ENCODE measurements around the gene GOLGA7B.
A peak's percentile ranks its signal among the peaks of the same experiment; 100 is the strongest.
"Not testable (repeated sequence)": the region's sequence is repeated elsewhere in the genome, so short reads cannot be mapped to it uniquely, and the experiment has no call there.

Gene GOLGA7B

DNA sequence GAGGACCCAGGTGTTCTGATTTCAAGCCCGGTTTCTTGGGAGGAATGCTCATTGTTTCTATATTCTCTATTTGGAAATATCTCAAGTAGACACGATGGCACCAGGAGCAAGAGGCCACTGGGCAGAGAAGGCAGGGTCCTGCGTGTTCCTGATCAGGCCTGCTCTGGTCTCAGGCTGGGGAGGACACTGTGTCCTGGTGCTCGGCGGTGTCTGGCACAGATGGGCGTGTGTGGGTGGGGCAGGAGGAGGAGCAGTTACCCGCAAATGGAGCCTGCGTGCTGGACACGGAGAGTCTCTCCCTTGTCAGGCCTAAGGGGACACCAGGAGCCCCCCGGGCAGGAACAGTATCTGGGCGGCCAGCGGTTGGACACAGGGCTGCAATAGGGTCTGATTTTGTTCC is 25.9 kb upstream of the GOLGA7B start:
- Mint-ChIP-seq H3K4me3 (no peak overlapping the region), H3K9me3 (no peaks in the 10 kb centered on the region), H3K27ac (no peak overlapping the region), H3K4me1 (peaks cover 18% of the 10 kb centered on the region), H3K36me3 (no peaks in the 10 kb centered on the region)
- DNase-seq (ENCODE audit: low spot score in 2 of 2): no peak
- ATAC-seq: no peak

DNA sequence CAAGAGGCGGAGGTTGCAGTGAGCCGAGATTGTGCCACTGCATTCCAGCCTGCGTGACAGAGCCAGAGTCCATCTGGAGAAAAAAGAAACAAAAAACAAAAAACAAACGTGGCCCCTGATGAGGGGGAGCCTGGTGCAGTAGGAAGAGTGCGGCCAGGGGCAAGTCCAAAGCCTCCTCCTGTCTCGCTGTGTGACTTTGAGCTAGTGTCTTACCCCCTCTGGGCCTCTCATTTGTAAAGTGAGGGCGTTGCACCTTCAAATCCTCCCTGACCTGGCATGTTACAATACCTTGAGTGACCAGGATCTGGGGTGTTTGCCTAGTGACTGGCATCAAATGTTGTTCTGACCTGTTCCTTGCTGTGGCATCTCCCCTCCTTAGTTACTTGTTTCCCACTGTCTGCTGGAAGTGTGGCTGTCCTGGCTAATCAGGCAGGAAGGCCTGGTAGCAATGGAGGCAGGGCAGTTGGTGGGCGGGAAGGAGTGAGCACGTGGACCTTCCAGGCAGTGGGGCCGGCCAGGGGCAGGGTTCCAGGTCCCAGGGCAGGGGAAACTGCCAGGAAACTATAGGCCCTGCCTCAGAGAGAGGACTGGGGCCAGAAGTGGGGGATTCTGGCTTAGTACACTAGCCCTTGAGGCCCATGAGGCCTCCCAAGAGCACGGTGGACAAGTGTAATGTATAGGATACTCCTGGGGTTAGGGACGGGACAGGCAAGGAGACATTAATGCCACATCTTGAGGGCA is 24.5 kb upstream of the GOLGA7B start:
- H3K36me3 Mint-ChIP-seq: no peaks in the 10 kb centered on the region
- H3K9me3 Mint-ChIP-seq: no peaks in the 10 kb centered on the region
- H3K27ac Mint-ChIP-seq: peak overlapping the region; percentile 7
- H3K4me3 Mint-ChIP-seq: no peak overlapping the region
- peaks cover 32% of the 10 kb centered on the region for H3K4me1 Mint-ChIP-seq
- ATAC-seq (no peak), DNase-seq (ENCODE audit: low spot score in 2 of 2) (no peak)

DNA sequence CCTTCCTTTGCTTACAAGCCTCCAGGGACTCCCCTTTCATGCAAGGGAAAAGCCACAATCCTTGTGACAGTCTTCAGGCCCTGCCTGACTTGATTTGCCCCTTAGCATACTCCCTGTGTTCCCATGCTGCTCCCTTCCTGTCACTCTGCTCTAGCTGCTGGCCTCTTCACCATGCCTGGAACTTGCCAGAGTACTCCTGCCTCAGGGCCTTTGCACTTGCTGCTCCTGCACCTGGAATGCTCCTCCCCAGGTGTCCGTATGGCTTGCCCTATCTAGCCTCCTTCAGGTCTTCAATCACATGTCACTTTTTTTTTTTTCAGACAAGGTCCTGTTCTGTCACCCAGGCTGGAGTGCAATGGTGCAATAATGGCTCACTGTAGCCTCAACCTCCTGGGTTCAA is 22.8 kb upstream of the GOLGA7B start:
- H3K36me3 Mint-ChIP-seq: no peaks in the 10 kb centered on the region
- no peaks in the 10 kb centered on the region for H3K9me3 Mint-ChIP-seq
- no peak overlapping the region for H3K27ac Mint-ChIP-seq
- no peak overlapping the region for H3K4me3 Mint-ChIP-seq
- ATAC-seq (no peak), DNase-seq (ENCODE audit: low spot score in 2 of 2) (no peak)
- H3K4me1 Mint-ChIP-seq: peaks cover 35% of the 10 kb centered on the region

DNA sequence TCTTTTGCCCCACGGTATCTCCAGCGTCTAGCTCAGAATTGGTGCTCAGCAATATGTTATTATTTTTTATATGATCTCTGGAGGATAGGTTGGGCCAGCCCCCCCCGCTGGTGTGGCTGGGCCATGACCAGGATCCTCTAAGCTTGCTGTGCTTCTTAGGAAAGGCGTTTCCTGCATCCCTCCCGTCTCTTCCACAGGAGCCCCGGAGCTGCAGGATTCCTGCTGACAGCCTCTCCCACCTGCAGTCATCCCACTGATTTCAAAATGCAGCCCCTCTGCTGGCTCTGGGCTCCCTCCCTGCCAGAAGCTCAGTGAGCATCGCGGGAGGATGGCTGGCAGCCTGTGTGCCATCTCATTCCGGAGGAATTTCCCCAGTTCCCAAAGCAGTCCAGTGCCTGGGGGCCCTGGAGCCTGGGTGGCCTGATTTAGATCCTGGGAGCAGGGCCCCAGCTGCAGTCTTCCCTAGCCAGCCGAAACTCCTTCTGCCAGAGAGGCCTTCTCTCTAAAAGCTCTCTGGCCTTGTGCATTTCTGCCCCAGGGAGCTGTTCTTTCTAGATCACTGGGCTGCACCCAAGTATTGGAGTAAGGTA is 21.8 kb upstream of the GOLGA7B start:
- H3K36me3 Mint-ChIP-seq: no peaks in the 10 kb centered on the region
- no peak for ATAC-seq
- H3K27ac Mint-ChIP-seq: peak overlapping the region; percentile 83
- no peak overlapping the region for H3K4me3 Mint-ChIP-seq
- H3K4me1 Mint-ChIP-seq: peaks cover 35% of the 10 kb centered on the region
- H3K9me3 Mint-ChIP-seq: no peaks in the 10 kb centered on the region
- DNase-seq (ENCODE audit: low spot score in 2 of 2): no peak

DNA sequence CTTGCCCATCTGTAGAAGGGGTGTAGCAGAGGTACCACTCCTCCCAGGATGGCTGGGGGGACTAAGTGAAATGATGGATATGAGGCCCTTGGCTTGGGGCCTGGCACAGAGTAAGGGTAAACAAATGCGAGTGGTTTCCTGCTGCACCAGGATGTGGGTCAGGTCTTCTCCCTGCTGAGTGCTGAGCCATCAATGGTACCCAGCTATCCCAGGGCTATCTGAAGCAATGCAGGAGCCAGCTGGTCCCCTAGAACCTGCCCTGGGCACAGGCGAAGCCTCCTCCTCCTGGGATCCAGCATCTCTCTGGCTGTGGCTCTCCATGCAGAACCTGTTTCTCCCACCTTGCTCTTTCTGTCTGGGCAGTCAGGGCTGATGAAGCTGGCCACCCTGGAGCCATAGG is 20.9 kb upstream of the GOLGA7B start:
- DNase-seq (ENCODE audit: low spot score in 2 of 2) (no peak), ATAC-seq (peak; percentile 68)
- Mint-ChIP-seq H3K27ac (peak overlapping the region; percentile 83), H3K36me3 (no peaks in the 10 kb centered on the region), H3K4me1 (peaks cover 35% of the 10 kb centered on the region), H3K4me3 (no peak overlapping the region), H3K9me3 (no peaks in the 10 kb centered on the region)

DNA sequence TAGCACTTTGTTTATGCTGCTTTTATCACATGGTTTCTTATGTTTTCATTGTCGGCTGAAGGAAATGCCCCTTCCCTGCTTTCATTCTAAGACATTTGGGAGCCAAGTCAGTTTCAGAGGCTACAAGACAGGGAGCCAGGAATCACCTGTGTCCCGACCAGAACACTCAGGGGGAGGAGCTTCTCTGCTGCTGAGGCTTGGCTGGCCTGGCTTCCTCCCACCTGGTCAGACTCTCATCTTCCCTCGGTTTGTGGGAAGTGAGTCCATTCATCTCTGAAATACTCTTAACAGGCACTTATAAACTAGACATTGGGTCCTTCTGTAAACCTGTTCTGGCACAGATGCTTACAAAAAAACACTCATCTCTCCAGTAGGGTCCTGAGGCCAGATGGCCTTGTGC is 19.6 kb upstream of the GOLGA7B start:
- DNase-seq (ENCODE audit: low spot score in 2 of 2) (no peak), ATAC-seq (no peak)
- H3K36me3 Mint-ChIP-seq: no peaks in the 10 kb centered on the region
- H3K4me3 Mint-ChIP-seq: no peak overlapping the region
- no peaks in the 10 kb centered on the region for H3K9me3 Mint-ChIP-seq
- H3K4me1 Mint-ChIP-seq: peaks cover 35% of the 10 kb centered on the region
- H3K27ac Mint-ChIP-seq: peak overlapping the region; percentile 62

DNA sequence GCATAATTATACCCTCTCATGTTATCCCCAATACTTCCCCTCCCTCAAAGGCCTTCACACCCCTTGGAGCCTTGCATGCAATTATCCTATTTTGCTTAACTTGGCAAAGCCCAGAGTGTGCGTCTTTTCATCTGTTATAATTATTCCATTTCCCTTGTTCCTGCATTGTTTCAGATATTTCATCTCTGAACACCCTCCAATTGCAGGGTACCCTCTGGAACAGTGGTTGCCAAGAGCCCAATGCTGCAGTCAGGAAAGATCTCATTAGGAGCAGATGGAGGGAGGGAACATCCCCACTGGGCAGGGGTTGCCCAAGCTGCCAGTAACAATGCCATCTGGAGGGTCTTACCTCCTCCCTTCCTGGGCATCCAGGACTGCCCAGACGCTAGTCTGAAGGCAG is 18.4 kb upstream of the GOLGA7B start:
- Mint-ChIP-seq H3K36me3 (no peaks in the 10 kb centered on the region), H3K4me3 (no peak overlapping the region), H3K9me3 (no peaks in the 10 kb centered on the region), H3K27ac (no peak overlapping the region), H3K4me1 (peaks cover 28% of the 10 kb centered on the region)
- ATAC-seq (no peak), DNase-seq (ENCODE audit: low spot score in 2 of 2) (no peak)

DNA sequence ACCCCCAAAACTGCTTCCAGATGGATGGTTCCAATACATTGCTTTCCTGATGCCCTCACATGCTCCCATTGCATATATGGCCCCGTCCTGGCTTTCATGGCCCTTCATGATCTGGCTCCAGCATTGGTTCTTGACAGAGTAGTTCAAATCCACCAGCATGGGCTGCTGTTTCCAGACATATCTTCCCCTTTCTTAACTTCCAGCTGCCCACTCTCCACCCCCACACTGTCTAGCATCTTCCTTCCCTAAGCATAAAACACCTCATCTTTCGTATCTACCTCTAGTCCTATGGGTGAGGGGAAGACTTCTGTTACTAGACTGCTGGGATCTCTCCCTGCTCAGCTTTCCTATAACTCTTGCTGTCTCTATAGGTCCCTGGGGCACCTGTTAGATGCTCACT is 13.2 kb upstream of the GOLGA7B start:
- H3K9me3 Mint-ChIP-seq: no peaks in the 10 kb centered on the region
- H3K27ac Mint-ChIP-seq: no peak overlapping the region
- H3K36me3 Mint-ChIP-seq: no peaks in the 10 kb centered on the region
- no peak for DNase-seq (ENCODE audit: low spot score in 2 of 2)
- H3K4me1 Mint-ChIP-seq: peaks cover 21% of the 10 kb centered on the region
- ATAC-seq: no peak
- no peak overlapping the region for H3K4me3 Mint-ChIP-seq

DNA sequence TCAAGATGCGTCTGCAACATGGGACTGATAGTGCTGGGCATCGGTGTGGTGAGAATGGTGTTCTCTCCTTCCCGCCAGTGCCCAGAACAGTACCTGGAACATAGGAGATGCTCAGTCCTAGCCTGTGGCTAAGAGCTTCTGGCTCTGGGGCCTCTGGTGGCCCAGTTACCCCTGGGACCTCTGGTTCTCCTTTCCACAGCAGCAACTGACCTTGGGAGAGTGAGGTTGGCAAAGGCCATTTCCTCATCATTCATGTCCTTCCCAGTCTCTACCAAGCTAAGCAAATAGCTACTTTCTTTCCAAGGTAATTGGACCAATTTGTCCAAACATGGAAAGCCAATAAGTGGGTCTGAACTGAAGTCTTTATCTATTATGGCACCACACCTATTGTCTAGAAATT is 11.6 kb upstream of the GOLGA7B start:
- H3K36me3 Mint-ChIP-seq: no peaks in the 10 kb centered on the region
- no peak overlapping the region for H3K27ac Mint-ChIP-seq
- no peak for ATAC-seq
- no peak for DNase-seq (ENCODE audit: low spot score in 2 of 2)
- H3K4me3 Mint-ChIP-seq: no peak overlapping the region
- no peaks in the 10 kb centered on the region for H3K9me3 Mint-ChIP-seq
- peaks cover 21% of the 10 kb centered on the region for H3K4me1 Mint-ChIP-seq

DNA sequence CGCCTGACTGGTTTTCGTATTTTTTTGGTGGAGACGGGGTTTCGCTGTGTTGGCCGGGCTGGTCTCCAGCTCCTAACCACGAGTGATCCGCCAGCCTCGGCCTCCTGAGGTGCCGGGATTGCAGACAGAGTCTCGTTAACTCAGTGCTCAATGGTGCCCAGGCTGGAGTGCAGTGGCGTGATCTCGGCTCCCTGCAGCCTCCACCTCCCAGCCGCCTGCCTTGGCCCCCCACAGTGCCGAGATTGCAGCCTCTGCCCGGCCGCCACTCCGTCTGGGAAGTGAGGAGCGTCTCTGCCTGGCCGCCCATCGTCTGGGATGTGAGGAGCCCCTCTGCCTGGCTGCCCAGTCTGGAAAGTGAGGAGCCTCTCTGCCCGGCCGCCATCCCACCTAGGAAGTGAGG is 8.5 kb upstream of the GOLGA7B start:
- not testable (repeated sequence) for ATAC-seq; H3K9me3 Mint-ChIP-seq; H3K36me3 Mint-ChIP-seq; DNase-seq (ENCODE audit: low spot score in 2 of 2); H3K4me3 Mint-ChIP-seq
- H3K4me1 Mint-ChIP-seq: peaks cover 21% of the 10 kb centered on the region
- peak overlapping the region; percentile 48 for H3K27ac Mint-ChIP-seq

DNA sequence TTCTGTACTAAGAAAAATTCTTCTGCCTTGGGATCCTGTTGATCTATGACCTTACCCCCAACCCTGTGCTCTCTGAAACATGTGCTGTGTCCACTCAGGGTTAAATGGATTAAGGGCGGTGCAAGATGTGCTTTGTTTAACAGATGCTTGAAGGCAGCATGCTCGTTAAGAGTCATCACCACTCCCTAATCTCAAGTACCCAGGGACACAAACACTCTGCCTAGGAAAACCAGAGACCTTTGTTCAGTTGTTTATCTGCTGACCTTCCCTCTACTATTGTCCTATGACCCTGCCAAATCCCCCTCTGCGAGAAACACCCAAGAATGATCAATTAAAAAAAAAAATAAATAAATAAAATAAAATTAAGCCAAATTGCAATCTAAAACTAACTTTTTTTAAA is 7.5 kb upstream of the GOLGA7B start:
- H3K36me3 Mint-ChIP-seq; DNase-seq (ENCODE audit: low spot score in 2 of 2); H3K9me3 Mint-ChIP-seq; ATAC-seq; H3K4me3 Mint-ChIP-seq; H3K27ac Mint-ChIP-seq: not testable (repeated sequence)
- peaks cover 12% of the 10 kb centered on the region for H3K4me1 Mint-ChIP-seq

DNA sequence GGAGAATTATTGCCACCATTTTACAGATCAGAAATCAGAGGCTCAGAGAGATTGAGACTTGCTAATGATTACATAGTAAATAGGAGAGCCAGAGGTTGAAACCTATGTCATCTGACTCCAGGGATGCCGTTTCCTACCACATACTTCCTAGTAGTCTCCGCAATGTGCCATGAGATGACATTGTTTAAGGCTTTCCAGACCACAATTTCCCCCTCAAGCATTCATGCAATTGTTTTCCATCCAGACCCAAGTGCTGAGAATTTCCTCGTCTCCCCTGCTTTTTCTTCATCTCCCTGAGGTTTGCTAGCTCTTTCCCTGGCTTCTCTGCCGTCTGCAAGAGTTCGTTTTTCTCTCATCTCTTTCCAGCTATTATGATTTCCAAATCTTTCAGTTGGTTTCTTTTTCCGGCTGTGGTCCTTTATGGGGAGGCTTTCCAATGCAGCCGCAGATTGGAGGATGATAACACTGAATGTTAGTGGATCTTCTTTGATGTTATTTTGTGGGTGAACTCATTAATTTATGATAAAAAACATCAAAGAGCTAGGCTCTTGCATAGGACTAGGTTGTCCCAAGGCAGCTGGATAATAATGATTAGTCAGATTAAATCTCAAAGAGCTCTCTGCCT is 6.9 kb upstream of the GOLGA7B start:
- no peak for DNase-seq (ENCODE audit: low spot score in 2 of 2)
- Mint-ChIP-seq H3K36me3 (no peaks in the 10 kb centered on the region), H3K4me3 (no peak overlapping the region), H3K4me1 (peaks cover 9% of the 10 kb centered on the region), H3K27ac (no peak overlapping the region), H3K9me3 (no peaks in the 10 kb centered on the region)
- no peak for ATAC-seq

DNA sequence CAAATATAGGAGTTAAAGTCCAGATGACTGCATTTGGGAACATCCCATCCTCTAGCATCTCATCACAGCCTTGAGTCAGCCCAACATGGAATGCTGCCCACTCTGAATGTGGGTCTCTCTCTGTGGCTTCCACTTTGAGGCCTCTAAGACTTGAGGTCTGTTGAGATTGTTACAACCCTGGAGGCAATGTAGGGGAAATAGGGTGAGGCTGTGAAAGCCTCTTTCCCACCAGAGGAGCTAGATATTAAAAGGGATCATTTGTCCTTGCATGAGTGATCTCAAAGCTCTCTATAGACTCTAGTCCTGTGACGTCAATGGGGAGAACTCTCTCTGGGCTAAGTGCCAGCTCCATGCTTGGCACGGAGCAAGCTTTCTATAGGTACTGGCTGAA is 6.4 kb upstream of the GOLGA7B start:
- no peak for ATAC-seq
- DNase-seq (ENCODE audit: low spot score in 2 of 2): no peak
- H3K27ac Mint-ChIP-seq: no peak overlapping the region
- no peaks in the 10 kb centered on the region for H3K9me3 Mint-ChIP-seq
- H3K36me3 Mint-ChIP-seq: no peaks in the 10 kb centered on the region
- H3K4me1 Mint-ChIP-seq: peaks cover 9% of the 10 kb centered on the region
- H3K4me3 Mint-ChIP-seq: no peak overlapping the region

DNA sequence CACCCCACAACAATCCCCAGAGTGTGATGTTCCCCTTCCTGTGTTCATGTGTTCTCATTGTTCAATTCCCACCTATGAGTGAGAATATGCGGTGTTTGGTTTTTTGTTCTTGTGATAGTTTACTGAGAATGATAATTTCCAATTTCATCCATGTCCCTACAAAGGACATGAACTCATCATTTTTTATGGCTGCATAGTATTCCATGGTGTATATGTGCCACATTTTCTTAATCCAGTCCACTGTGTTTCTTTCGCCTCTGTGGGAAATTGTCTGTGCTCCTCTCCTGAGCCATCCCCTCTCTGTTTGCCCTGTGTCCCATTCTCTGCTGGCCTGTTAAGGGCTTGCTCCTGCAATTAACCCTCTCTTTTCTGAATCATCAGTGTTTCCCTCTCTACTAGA is 5.7 kb upstream of the GOLGA7B start:
- H3K27ac Mint-ChIP-seq; DNase-seq (ENCODE audit: low spot score in 2 of 2); H3K4me3 Mint-ChIP-seq; H3K36me3 Mint-ChIP-seq; ATAC-seq; H3K9me3 Mint-ChIP-seq: not testable (repeated sequence)
- peaks cover 13% of the 10 kb centered on the region for H3K4me1 Mint-ChIP-seq

DNA sequence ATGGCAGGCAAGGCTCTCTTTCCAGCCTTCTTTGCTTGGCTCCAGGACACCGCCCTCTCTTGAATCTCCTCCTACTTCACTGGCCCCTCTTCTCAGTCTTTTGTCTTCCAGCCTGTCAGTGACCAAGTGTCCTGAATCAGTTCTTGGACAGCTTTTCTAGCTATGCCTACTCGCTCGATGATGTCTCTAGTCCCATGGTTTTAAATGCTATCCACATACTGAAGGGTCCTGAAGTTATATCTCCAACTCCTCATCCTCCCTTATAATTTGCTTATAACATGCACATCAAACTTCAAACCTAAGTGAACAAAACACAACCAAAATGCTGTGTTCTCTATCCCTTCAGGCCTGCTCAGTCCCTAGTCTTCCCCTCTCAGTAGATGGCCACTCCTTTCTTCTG is 5.0 kb upstream of the GOLGA7B start:
- H3K9me3 Mint-ChIP-seq: no peaks in the 10 kb centered on the region
- H3K27ac Mint-ChIP-seq: no peak overlapping the region
- ATAC-seq (no peak), DNase-seq (ENCODE audit: low spot score in 2 of 2) (no peak)
- peaks cover 6% of the 10 kb centered on the region for H3K36me3 Mint-ChIP-seq
- peaks cover 18% of the 10 kb centered on the region for H3K4me1 Mint-ChIP-seq
- no peak overlapping the region for H3K4me3 Mint-ChIP-seq

DNA sequence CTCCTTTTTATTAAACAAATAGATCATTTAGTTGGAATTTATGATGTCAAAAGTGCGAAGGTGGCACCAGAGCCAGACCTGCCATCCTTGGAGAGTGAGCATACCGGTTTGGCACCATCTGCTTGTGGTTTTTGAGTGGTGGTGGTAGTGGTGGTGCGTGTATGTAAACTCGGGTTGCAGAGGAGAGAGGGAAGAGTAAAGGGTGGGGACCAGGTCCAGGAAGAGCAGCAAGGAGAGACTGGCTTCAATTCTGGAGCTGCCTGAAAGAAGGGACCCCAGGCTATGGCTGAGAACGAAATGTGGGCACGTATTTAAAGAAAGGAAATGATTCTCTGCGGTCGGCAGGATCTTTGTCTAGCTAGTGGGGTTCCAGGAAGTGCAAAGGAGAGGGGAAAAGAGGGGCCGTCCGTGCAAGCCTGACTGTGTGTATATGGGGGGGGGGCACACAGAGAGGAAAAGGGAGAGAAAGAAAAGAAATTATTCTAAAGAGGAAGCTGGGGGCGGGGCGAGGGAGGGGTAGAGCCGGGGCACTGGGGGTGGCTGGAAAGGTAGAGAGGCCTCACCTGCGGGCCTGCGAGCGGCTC is 448 bp upstream of the GOLGA7B start:
- H3K36me3 Mint-ChIP-seq: peaks cover 6% of the 10 kb centered on the region
- H3K9me3 Mint-ChIP-seq: no peaks in the 10 kb centered on the region
- H3K4me3 Mint-ChIP-seq: peak overlapping the region; percentile 83
- ATAC-seq: peak; percentile 19
- DNase-seq (ENCODE audit: low spot score in 2 of 2): no peak
- peak overlapping the region; percentile 61 for H3K27ac Mint-ChIP-seq
- peaks cover 43% of the 10 kb centered on the region for H3K4me1 Mint-ChIP-seq
